HG02678 (cell line): ENCODE measurements around the gene TNFAIP2.
"Not testable (repeated sequence)": the region's sequence is repeated elsewhere in the genome, so short reads cannot be mapped to it uniquely, and the experiment has no call there.

ENCODE experiments used
- ATAC-seq: cut with Tn5 transposase; IDR thresholded peaks from one replicate; pipeline ENCODE4 v1.9.1; 2021; ENCODE audit warnings: mild to moderate bottlenecking, moderate library complexity; ENCODE audit not compliant: unreplicated experiment

TNFAIP2 gene

GRCh38 chr14:103105580-103106150, 17.6 kb upstream of the TNFAIP2 start:
- no peak for ATAC-seq

- ATAC-seq: no peak
These were observed 15.8 kb upstream of the TNFAIP2 start for GRCh38 chr14:103107455-103107854.

GRCh38 chr14:103107941-103108748, 15.1 kb upstream of the TNFAIP2 start:
- no peak for ATAC-seq

GRCh38 chr14:103108749-103109207, 14.5 kb upstream of the TNFAIP2 start:
- peak; percentile 36 for ATAC-seq

- no peak for ATAC-seq
These were observed 13.5 kb upstream of the TNFAIP2 start for GRCh38 chr14:103109535-103110441.

GRCh38 chr14:103110681-103111231, 12.5 kb upstream of the TNFAIP2 start:
- ATAC-seq: no peak

GRCh38 chr14:103111232-103111868, 11.9 kb upstream of the TNFAIP2 start:
- ATAC-seq: no peak

GRCh38 chr14:103112400-103113243, 10.6 kb upstream of the TNFAIP2 start:
- ATAC-seq: no peak

- ATAC-seq: no peak
These were observed 10.0 kb upstream of the TNFAIP2 start for GRCh38 chr14:103113303-103113702.

GRCh38 chr14:103113774-103114173, 9.5 kb upstream of the TNFAIP2 start:
- ATAC-seq: no peak

GRCh38 chr14:103115086-103115679, 8.1 kb upstream of the TNFAIP2 start:
- ATAC-seq: not testable (repeated sequence)

- no peak for ATAC-seq
These were observed 7.3 kb upstream of the TNFAIP2 start for GRCh38 chr14:103115845-103116572.

GRCh38 chr14:103116636-103117035, 6.6 kb upstream of the TNFAIP2 start:
- no peak for ATAC-seq

- ATAC-seq: not testable (repeated sequence)
These were observed 5.8 kb upstream of the TNFAIP2 start for GRCh38 chr14:103117499-103117898.

- no peak for ATAC-seq
These were observed 5.1 kb upstream of the TNFAIP2 start for GRCh38 chr14:103118018-103118662.

- no peak for ATAC-seq
These were observed 4.4 kb upstream of the TNFAIP2 start for GRCh38 chr14:103118663-103119404.

GRCh38 chr14:103119527-103119926, 3.7 kb upstream of the TNFAIP2 start:
- ATAC-seq: not testable (repeated sequence)
